Measurements from ENCODE around the gene PRPF6. TPM values are rescaled to one million over a fixed set of nuclear protein-coding genes. Genes with fewer than 3 reads are reported as not detected.
A peak's percentile ranks its signal among the peaks of the same experiment; 100 is the strongest.
"Not testable (repeated sequence)": the region's sequence is repeated elsewhere in the genome, so short reads cannot be mapped to it uniquely, and the experiment has no call there.

Gene PRPF6
- total RNA-seq, 2 experiments from 2014 or later = 62.3 to 63.1 TPM

- peaks cover 35% of the 10 kb centered on the region for H3K4me1 Mint-ChIP-seq (ENCODE audit: low read depth)
- POLR2A ChIA-PET = interaction anchor here (0.6 kb wide), 1 partner anchor 92 kb away, joined by 3 read pairs; the partner anchor contains the start of gene TPD52L2
- CTCF ChIA-PET = interaction anchor here (0.7 to 1.9 kb wide), 5 partner anchors 17 to 420 kb away, joined by 3 to 12 read pairs (median 4); partner anchors contain the start of genes ARFRP1, PRPF6, PTK6 and SAMD10
- H3K27ac Mint-ChIP-seq = peak overlapping the region; percentile 89
- DNase-seq = peak; percentile 90
- no peaks in the 10 kb centered on the region for H3K9me3 Mint-ChIP-seq
- intact Hi-C loops (cut with micrococcal nuclease) = loop anchor here (2.0 to 5.0 kb wide), 2 partner anchors 78 to 420 kb away; partner anchors contain the start of gene PTK6
- H3K36me3 Mint-ChIP-seq = peaks cover 9% of the 10 kb centered on the region
- peak overlapping the region; percentile 71 for H3K4me3 Mint-ChIP-seq
- H3K27me3 Mint-ChIP-seq = no peaks in the 10 kb centered on the region
Measured at GRCh38 chr20:63957004-63957689, 23.8 kb upstream of the PRPF6 start.

GRCh38 chr20:63957690-63958441, 23.1 kb upstream of the PRPF6 start:
- Mint-ChIP-seq H3K27ac (peak overlapping the region; percentile 89), H3K27me3 (no peaks in the 10 kb centered on the region), H3K9me3 (no peaks in the 10 kb centered on the region), H3K4me3 (peak overlapping the region; percentile 71), H3K36me3 (peaks cover 11% of the 10 kb centered on the region), H3K4me1 (ENCODE audit: low read depth) (peaks cover 31% of the 10 kb centered on the region)
- CTCF ChIA-PET = interaction anchor here (0.7 to 1.9 kb wide), 3 partner anchors 16 to 420 kb away, joined by 3 to 12 read pairs (median 3); partner anchors contain the start of genes PRPF6, PTK6 and SAMD10
- intact Hi-C loops (cut with micrococcal nuclease) = loop anchor here (2.0 to 5.0 kb wide), 2 partner anchors 77 to 421 kb away; partner anchors contain the start of gene PTK6
- POLR2A ChIA-PET = interaction anchor here (0.6 kb wide), 1 partner anchor 92 kb away, joined by 3 read pairs; the partner anchor contains the start of gene TPD52L2
- peak; percentile 77 for DNase-seq

- CTCF ChIA-PET = interaction anchor here (1.2 kb wide), 1 partner anchor 16 kb away, joined by 3 read pairs; no protein-coding TSS in a partner anchor
Measured at GRCh38 chr20:63958471-63958870, 22.5 kb upstream of the PRPF6 start.

GRCh38 chr20:63958964-63959698, 21.8 kb upstream of the PRPF6 start:
- ChIA-PET POLR2A (interaction anchor here (0.6 to 1.4 kb wide), 2 partner anchors 9 to 252 kb away, joined by 3 to 5 read pairs; no protein-coding TSS in a partner anchor), CTCF (interaction anchor here (1.2 kb wide), 1 partner anchor 15 kb away, joined by 3 read pairs; no protein-coding TSS in a partner anchor)
- no peak for DNase-seq
- Mint-ChIP-seq H3K4me3 (no peak overlapping the region), H3K27ac (peak overlapping the region; percentile 89), H3K4me1 (ENCODE audit: low read depth) (peaks cover 23% of the 10 kb centered on the region), H3K9me3 (no peaks in the 10 kb centered on the region), H3K27me3 (no peaks in the 10 kb centered on the region), H3K36me3 (peaks cover 13% of the 10 kb centered on the region)
- intact Hi-C loops (cut with micrococcal nuclease) = loop anchor here (5.0 kb wide), 1 partner anchor 422 kb away; the partner anchor contains the start of gene PTK6

More at GRCh38 chr20:63958471-63958870, 22.5 kb upstream of the PRPF6 start:
- Mint-ChIP-seq H3K4me3 (no peak overlapping the region), H3K9me3 (no peaks in the 10 kb centered on the region), H3K27ac (peak overlapping the region; percentile 89), H3K27me3 (no peaks in the 10 kb centered on the region), H3K4me1 (ENCODE audit: low read depth) (peaks cover 30% of the 10 kb centered on the region), H3K36me3 (peaks cover 11% of the 10 kb centered on the region)
- POLR2A ChIA-PET = interaction anchor here (0.6 to 1.4 kb wide), 2 partner anchors 10 to 251 kb away, joined by 3 to 5 read pairs; no protein-coding TSS in a partner anchor
- intact Hi-C loops (cut with micrococcal nuclease) = loop anchor here (5.0 kb wide), 1 partner anchor 421 kb away; the partner anchor contains the start of gene PTK6
- DNase-seq = no peak

- Mint-ChIP-seq H3K36me3 (peaks cover 16% of the 10 kb centered on the region), H3K4me1 (ENCODE audit: low read depth) (peaks cover 18% of the 10 kb centered on the region), H3K27me3 (no peaks in the 10 kb centered on the region), H3K27ac (no peak overlapping the region), H3K9me3 (no peaks in the 10 kb centered on the region), H3K4me3 (no peak overlapping the region)
- intact Hi-C loops (cut with micrococcal nuclease) = loop anchor here (5.0 kb wide), 1 partner anchor 422 kb away; the partner anchor contains the start of gene PTK6
- POLR2A ChIA-PET = interaction anchor here (1.4 kb wide), 1 partner anchor 9 kb away, joined by 5 read pairs; no protein-coding TSS in a partner anchor
- no peak for DNase-seq
- CTCF ChIA-PET = no interaction called here
Measured at GRCh38 chr20:63959699-63960075, 21.2 kb upstream of the PRPF6 start.

- DNase-seq; H3K27me3 Mint-ChIP-seq; CTCF ChIA-PET; H3K9me3 Mint-ChIP-seq; POLR2A ChIA-PET; H3K4me3 Mint-ChIP-seq; H3K27ac Mint-ChIP-seq; intact Hi-C loops (cut with micrococcal nuclease): not testable (repeated sequence)
- Mint-ChIP-seq H3K4me1 (ENCODE audit: low read depth) (peaks cover 13% of the 10 kb centered on the region), H3K36me3 (peaks cover 16% of the 10 kb centered on the region)
Measured at GRCh38 chr20:63960654-63961621, 20.0 kb upstream of the PRPF6 start.

GRCh38 chr20:63961664-63962425, 19.1 kb upstream of the PRPF6 start:
- H3K4me1 Mint-ChIP-seq (ENCODE audit: low read depth) = peaks cover 13% of the 10 kb centered on the region
- intact Hi-C loops (cut with micrococcal nuclease) = no loop called here
- H3K36me3 Mint-ChIP-seq = peaks cover 18% of the 10 kb centered on the region
- DNase-seq = no peak
- H3K27ac Mint-ChIP-seq = no peak overlapping the region
- no peak overlapping the region for H3K4me3 Mint-ChIP-seq
- POLR2A ChIA-PET = no interaction called here
- no peaks in the 10 kb centered on the region for H3K27me3 Mint-ChIP-seq
- H3K9me3 Mint-ChIP-seq = no peaks in the 10 kb centered on the region
- CTCF ChIA-PET = interaction anchor here (1.0 to 1.1 kb wide), 2 partner anchors 11 to 424 kb away, joined by 3 read pairs; no protein-coding TSS in a partner anchor

- Mint-ChIP-seq H3K9me3 (no peaks in the 10 kb centered on the region), H3K27ac (no peak overlapping the region), H3K4me1 (ENCODE audit: low read depth) (peaks cover 6% of the 10 kb centered on the region), H3K4me3 (no peak overlapping the region), H3K27me3 (no peaks in the 10 kb centered on the region), H3K36me3 (peaks cover 18% of the 10 kb centered on the region)
- intact Hi-C loops (cut with micrococcal nuclease) = no loop called here
- no peak for DNase-seq
- POLR2A ChIA-PET = no interaction called here
- CTCF ChIA-PET = interaction anchor here (1.0 to 1.1 kb wide), 2 partner anchors 10 to 425 kb away, joined by 3 read pairs; no protein-coding TSS in a partner anchor
Measured at GRCh38 chr20:63962426-63963347, 18.2 kb upstream of the PRPF6 start.

GRCh38 chr20:63963348-63963741, 17.6 kb upstream of the PRPF6 start:
- ChIA-PET POLR2A (no interaction called here), CTCF (interaction anchor here (1.2 kb wide), 1 partner anchor 10 kb away, joined by 5 read pairs; no protein-coding TSS in a partner anchor)
- Mint-ChIP-seq H3K36me3 (peaks cover 18% of the 10 kb centered on the region), H3K4me3 (no peak overlapping the region), H3K27ac (no peak overlapping the region), H3K27me3 (no peaks in the 10 kb centered on the region), H3K4me1 (ENCODE audit: low read depth) (peaks cover 3% of the 10 kb centered on the region), H3K9me3 (no peaks in the 10 kb centered on the region)
- intact Hi-C loops (cut with micrococcal nuclease) = no loop called here
- DNase-seq = no peak
